HUES48 (cell line): ENCODE data around the gene SMURF1.

ENCODE experiments used
- H3K27ac ChIP-seq: one replicate; pipeline ENCODE4 v1.7.0; 2013; ENCODE audit warnings: low read depth, low read length, inconsistent platforms
- H3K27me3 ChIP-seq: 2 replicates; pipeline ENCODE4 v1.6.1; 2013; ENCODE audit warnings: mild to moderate bottlenecking, low read length; ENCODE audit not compliant: control insufficient read depth, insufficient read depth
- H3K36me3 ChIP-seq: 2 replicates; pipeline ENCODE4 v1.6.1; 2013; ENCODE audit warnings: low read length; ENCODE audit not compliant: control insufficient read depth, insufficient read depth
- H3K4me1 ChIP-seq: 2 replicates; pipeline ENCODE4 v1.6.1; 2013; ENCODE audit warnings: mild to moderate bottlenecking, low read length; ENCODE audit not compliant: control insufficient read depth, insufficient read depth
- H3K4me3 ChIP-seq: 2 replicates; pipeline ENCODE4 v1.5.1; 2013; ENCODE audit warnings: mild to moderate bottlenecking, low read depth, low read length
- H3K9ac ChIP-seq: 2 replicates; pipeline ENCODE4 v1.6.1; 2013; ENCODE audit warnings: mild to moderate bottlenecking, low read depth, low read length, moderate library complexity
- H3K9me3 ChIP-seq: 2 replicates; pipeline ENCODE4 v1.6.1; 2013; ENCODE audit warnings: low read length; ENCODE audit not compliant: control insufficient read depth, insufficient read depth

The SMURF1 gene

GRCh38 chr7:99001482-99002147 is 142.3 kb downstream of the SMURF1 start:
- Histone ChIP-seq H3K27ac (no peak overlapping the region), H3K27me3 (no peaks in the 10 kb centered on the region), H3K9ac (no peak overlapping the region), H3K4me3 (no peak overlapping the region), H3K4me1 (no peaks in the 10 kb centered on the region), H3K36me3 (peaks cover 92% of the 10 kb centered on the region), H3K9me3 (no peaks in the 10 kb centered on the region)

- peaks cover 92% of the 10 kb centered on the region for H3K36me3 ChIP-seq
- H3K4me1 ChIP-seq, result no peaks in the 10 kb centered on the region
- H3K9ac ChIP-seq, result no peak overlapping the region
- H3K4me3 ChIP-seq, result no peak overlapping the region
- H3K27me3 ChIP-seq, result no peaks in the 10 kb centered on the region
- no peaks in the 10 kb centered on the region for H3K9me3 ChIP-seq
- no peak overlapping the region for H3K27ac ChIP-seq
These were observed 142.9 kb downstream of the SMURF1 start for GRCh38 chr7:99000904-99001465.

- Histone ChIP-seq H3K4me3 (no peak overlapping the region), H3K9me3 (no peaks in the 10 kb centered on the region), H3K9ac (no peak overlapping the region), H3K27ac (no peak overlapping the region), H3K4me1 (no peaks in the 10 kb centered on the region), H3K36me3 (peaks cover 92% of the 10 kb centered on the region), H3K27me3 (no peaks in the 10 kb centered on the region)
These were observed 143.6 kb downstream of the SMURF1 start for GRCh38 chr7:99000196-99000903.

- Histone ChIP-seq H3K9ac (no peak overlapping the region), H3K27me3 (no peaks in the 10 kb centered on the region), H3K36me3 (peaks cover 91% of the 10 kb centered on the region), H3K4me3 (no peak overlapping the region), H3K9me3 (no peaks in the 10 kb centered on the region), H3K27ac (no peak overlapping the region), H3K4me1 (no peaks in the 10 kb centered on the region)
These were observed 144.8 kb downstream of the SMURF1 start for GRCh38 chr7:98998821-98999725.

- Histone ChIP-seq H3K27ac (no peak overlapping the region), H3K4me3 (no peak overlapping the region), H3K36me3 (peaks cover 96% of the 10 kb centered on the region), H3K9ac (no peak overlapping the region), H3K9me3 (no peaks in the 10 kb centered on the region), H3K4me1 (no peaks in the 10 kb centered on the region), H3K27me3 (no peaks in the 10 kb centered on the region)
These were observed 146.1 kb downstream of the SMURF1 start for GRCh38 chr7:98997846-98998245.

GRCh38 chr7:98996150-98996552 is 147.8 kb downstream of the SMURF1 start:
- H3K36me3 ChIP-seq, result peaks cover 98% of the 10 kb centered on the region
- no peak overlapping the region for H3K4me3 ChIP-seq
- no peak overlapping the region for H3K9ac ChIP-seq

GRCh38 chr7:98995523-98996149 is 148.3 kb downstream of the SMURF1 start:
- peaks cover 98% of the 10 kb centered on the region for H3K36me3 ChIP-seq
- H3K27me3 ChIP-seq, result no peaks in the 10 kb centered on the region
- no peak overlapping the region for H3K9ac ChIP-seq
- no peak overlapping the region for H3K27ac ChIP-seq
- no peaks in the 10 kb centered on the region for H3K4me1 ChIP-seq
- H3K4me3 ChIP-seq, result no peak overlapping the region
- no peaks in the 10 kb centered on the region for H3K9me3 ChIP-seq

More at GRCh38 chr7:98996150-98996552, 147.8 kb downstream of the SMURF1 start:
- Histone ChIP-seq H3K9me3 (no peaks in the 10 kb centered on the region), H3K4me1 (no peaks in the 10 kb centered on the region), H3K27me3 (no peaks in the 10 kb centered on the region), H3K27ac (no peak overlapping the region)

- Histone ChIP-seq H3K9me3 (no peaks in the 10 kb centered on the region), H3K27me3 (no peaks in the 10 kb centered on the region), H3K9ac (no peak overlapping the region), H3K4me3 (no peak overlapping the region), H3K36me3 (peaks cover 98% of the 10 kb centered on the region), H3K27ac (no peak overlapping the region), H3K4me1 (no peaks in the 10 kb centered on the region)
These were observed 148.8 kb downstream of the SMURF1 start for GRCh38 chr7:98995111-98995510.

GRCh38 chr7:98994046-98994944 is 149.6 kb downstream of the SMURF1 start:
- H3K36me3 ChIP-seq, result peaks cover 99% of the 10 kb centered on the region
- no peak overlapping the region for H3K9ac ChIP-seq
- no peak overlapping the region for H3K4me3 ChIP-seq
- H3K4me1 ChIP-seq, result no peaks in the 10 kb centered on the region
- no peaks in the 10 kb centered on the region for H3K27me3 ChIP-seq
- H3K27ac ChIP-seq, result no peak overlapping the region
- no peaks in the 10 kb centered on the region for H3K9me3 ChIP-seq
